GM12878 (cell line): ENCODE measurements around the gene THSD4. TPM values are rescaled to one million over a fixed set of nuclear protein-coding genes. Genes with fewer than 3 reads are reported as not detected.

ENCODE experiments used
- CBX5 ChIP-seq: sonication (generic); IDR thresholded peaks from 2 replicates; pipeline ENCODE4 v1.6.1; 2016; ENCODE audit warnings: low read depth, moderate library complexity, mild to moderate bottlenecking, inconsistent platforms
- ESRRA ChIP-seq: IDR thresholded peaks from 2 replicates; pipeline ENCODE4 v1.6.1; 2012; ENCODE audit warnings: mild to moderate bottlenecking, low read length, improper control_type of control experiment
- FOXM1 ChIP-seq: IDR thresholded peaks from 2 replicates; pipeline ENCODE4 v1.6.1; 2012; ENCODE audit warnings: low read depth, mild to moderate bottlenecking, inconsistent platforms, low read length, moderate library complexity
- NKRF ChIP-seq: fragments of 450-650 bp; conservative IDR thresholded peaks from 2 replicates; pipeline ENCODE4 v1.6.1; 2017; ENCODE audit warnings: mild to moderate bottlenecking, moderate library complexity
- SMARCA5 ChIP-seq: fragments of 450-650 bp; IDR thresholded peaks from 2 replicates; pipeline ENCODE4 v1.6.1; 2017; ENCODE audit warnings: mild to moderate bottlenecking
- SP1 ChIP-seq: IDR thresholded peaks from one replicate; pipeline ENCODE4 v1.6.1; 2011; ENCODE audit warnings: low read depth, low read length
- SPI1 ChIP-seq: IDR thresholded peaks from 2 replicates; pipeline ENCODE4 v1.6.1; 2011; ENCODE audit warnings: low read depth, mild to moderate bottlenecking, low read length, moderate library complexity, borderline replicate concordance; ENCODE audit not compliant: insufficient read depth
- STAT1 ChIP-seq: fragments of 450-650 bp; conservative IDR thresholded peaks from 2 replicates; pipeline ENCODE4 v1.6.1; 2014; ENCODE audit warnings: antibody characterized with exemption, mild to moderate bottlenecking
- WRNIP1 ChIP-seq: IDR thresholded peaks from 2 replicates; pipeline ENCODE4 v1.6.1; 2011; ENCODE audit warnings: low read depth, low read length, improper control_type of control experiment, borderline replicate concordance
- polyA plus RNA-seq, 11 experiments: library from polyadenylated mRNA; depleted of rRNA in 4 of 11; unstranded in 6 of 11; stranded (reverse) in 5 of 11; fragments of >200 nt; fragmentation: Nextera tagmentation in 4 of 11; fragmentation: Illumina TruSeq in 1 of 11; extraction: Ambion mirVana in 4 of 11; extraction: Trizol in 1 of 11; gene quantifications; 1 replicate in 1 of 11; 2 replicates in 10 of 11; pipeline versions ENCODE4 v1.2.1 to v1.2.3, GENCODE V29; 2011 to 2016; ENCODE audit warnings: inconsistent platforms in 2 of 11, missing spikeins in 2 of 11, low read depth in 1 of 11
- total RNA-seq, 4 experiments: library from RNA; depleted of rRNA in 3 of 4; stranded (reverse); fragments of >200 nt in 3 of 4; fragmentation: Illumina TruSeq in 1 of 4; extraction: Trizol in 1 of 4; gene quantifications; 2 replicates each; pipeline versions ENCODE4 v1.2.1 to v1.2.3, GENCODE V29; 2013 to 2021
- TF ChIP-seq, protein P1 (sequence below): fragments of 450-650 bp; IDR thresholded peaks from 2 replicates; pipeline ENCODE4 v1.6.1; 2018; ENCODE audit warnings: mild to moderate bottlenecking, low read depth, moderate library complexity; ENCODE audit not compliant: partially characterized antibody
- TF ChIP-seq, protein P2 (sequence below): IDR thresholded peaks from 2 replicates; pipeline ENCODE4 v1.6.1; 2011; ENCODE audit warnings: low read depth, mild to moderate bottlenecking, low read length, moderate library complexity, borderline replicate concordance; ENCODE audit errors: extremely low read depth

Gene THSD4
- total and polyA plus RNA-seq, 10 of the 15 experiments (the other 5 are each of a cell fraction or from before 2014, with no cell fraction given): 0.04 to 0.13 (median 0.05) TPM; not detected in 7

- no peak for TF ChIP-seq WRNIP1
- no peak for TF ChIP-seq NKRF
- no peak for TF ChIP-seq STAT1
- TF ChIP-seq, protein P1, sequence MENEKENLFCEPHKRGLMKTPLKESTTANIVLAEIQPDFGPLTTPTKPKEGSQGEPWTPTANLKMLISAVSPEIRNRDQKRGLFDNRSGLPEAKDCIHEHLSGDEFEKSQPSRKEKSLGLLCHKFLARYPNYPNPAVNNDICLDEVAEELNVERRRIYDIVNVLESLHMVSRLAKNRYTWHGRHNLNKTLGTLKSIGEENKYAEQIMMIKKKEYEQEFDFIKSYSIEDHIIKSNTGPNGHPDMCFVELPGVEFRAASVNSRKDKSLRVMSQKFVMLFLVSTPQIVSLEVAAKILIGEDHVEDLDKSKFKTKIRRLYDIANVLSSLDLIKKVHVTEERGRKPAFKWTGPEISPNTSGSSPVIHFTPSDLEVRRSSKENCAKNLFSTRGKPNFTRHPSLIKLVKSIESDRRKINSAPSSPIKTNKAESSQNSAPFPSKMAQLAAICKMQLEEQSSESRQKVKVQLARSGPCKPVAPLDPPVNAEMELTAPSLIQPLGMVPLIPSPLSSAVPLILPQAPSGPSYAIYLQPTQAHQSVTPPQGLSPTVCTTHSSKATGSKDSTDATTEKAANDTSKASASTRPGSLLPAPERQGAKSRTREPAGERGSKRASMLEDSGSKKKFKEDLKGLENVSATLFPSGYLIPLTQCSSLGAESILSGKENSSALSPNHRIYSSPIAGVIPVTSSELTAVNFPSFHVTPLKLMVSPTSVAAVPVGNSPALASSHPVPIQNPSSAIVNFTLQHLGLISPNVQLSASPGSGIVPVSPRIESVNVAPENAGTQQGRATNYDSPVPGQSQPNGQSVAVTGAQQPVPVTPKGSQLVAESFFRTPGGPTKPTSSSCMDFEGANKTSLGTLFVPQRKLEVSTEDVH: no peak
- no peak for TF ChIP-seq SMARCA5
- TF ChIP-seq ESRRA: no peak
- TF ChIP-seq FOXM1: no peak
- TF ChIP-seq CBX5: no peak
- TF ChIP-seq SP1: no peak
- TF ChIP-seq, protein P2, sequence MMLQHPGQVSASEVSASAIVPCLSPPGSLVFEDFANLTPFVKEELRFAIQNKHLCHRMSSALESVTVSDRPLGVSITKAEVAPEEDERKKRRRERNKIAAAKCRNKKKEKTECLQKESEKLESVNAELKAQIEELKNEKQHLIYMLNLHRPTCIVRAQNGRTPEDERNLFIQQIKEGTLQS: no peak
- no peak for TF ChIP-seq SPI1
Observed at GRCh38 chr15:71249986-71250385, 134.7 kb downstream of the THSD4 start (continued).
